Sigmoid colon (tissue), 3 donors: ENCODE results near the gene FOXP1.

Experiments
- CTCF ChIP-seq, 4 experiments: fragments of 450-650 bp in 3 of 4; fragments of 200-600 bp in 1 of 4; IDR thresholded peaks; one replicate each; pipeline ENCODE4 v1.5.1; 2016 to 2019; ENCODE audit warnings: antibody characterized with exemption in 4 of 4, mild to moderate bottlenecking in 3 of 4, moderate library complexity in 2 of 4
- POLR2A ChIP-seq, 2 donors: fragments of 450-650 bp; IDR thresholded peaks; one replicate each; pipeline ENCODE4 v1.6.1; 2016; ENCODE audit warnings: antibody characterized with exemption in 2 of 2, mild to moderate bottlenecking in 2 of 2, moderate library complexity in 2 of 2

- no peak for TF ChIP-seq POLR2A (IDR thresholded peaks at IDR 0.05)
- no peak for TF ChIP-seq CTCF (IDR thresholded peaks at IDR 0.05)
Measured at GRCh38 chr3:71436337-71436736, 147.2 kb downstream of the FOXP1 start.
